Stimulated activated CD4-positive, alpha-beta T cell treated with anti-CD3 and anti-CD28 coated beads, TNF-alpha, amount 100 ng/mL, for 1 hour (primary cell): Measurements from ENCODE around the gene CEACAM7.
A peak's percentile ranks its signal among the peaks of the same experiment; 100 is the strongest.
"Not testable (repeated sequence)": the region's sequence is repeated elsewhere in the genome, so short reads cannot be mapped to it uniquely, and the experiment has no call there.

Experiments used
- DNase-seq, 3 donors: peaks; one replicate each; pipeline ENCODE4 v3.0.0-alpha.2; 2020; ENCODE audit warnings: low read depth in 3 of 3, low spot score in 1 of 3

CEACAM7 gene

DNA sequence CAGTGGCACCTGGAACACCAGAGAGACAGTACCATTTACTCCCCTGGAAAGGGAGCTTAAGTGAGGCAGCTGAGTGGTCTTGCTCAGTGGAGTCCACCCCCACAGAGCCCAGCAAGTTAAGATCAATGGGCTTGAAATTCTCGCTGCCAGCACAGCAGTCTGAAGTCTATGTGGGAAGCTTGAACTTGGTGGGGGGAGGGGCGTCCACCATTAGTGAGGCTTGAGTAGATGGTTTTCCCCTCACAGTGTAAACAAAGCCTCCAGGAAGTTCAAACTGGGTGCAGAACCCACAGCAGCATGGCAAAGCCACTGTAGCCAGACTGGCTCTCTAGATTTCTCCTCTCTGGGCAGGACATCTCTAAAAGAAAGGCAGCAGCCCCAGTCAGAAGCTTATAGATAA, 30.9 kb downstream of the CEACAM7 start:
- DNase-seq = no peak

DNA sequence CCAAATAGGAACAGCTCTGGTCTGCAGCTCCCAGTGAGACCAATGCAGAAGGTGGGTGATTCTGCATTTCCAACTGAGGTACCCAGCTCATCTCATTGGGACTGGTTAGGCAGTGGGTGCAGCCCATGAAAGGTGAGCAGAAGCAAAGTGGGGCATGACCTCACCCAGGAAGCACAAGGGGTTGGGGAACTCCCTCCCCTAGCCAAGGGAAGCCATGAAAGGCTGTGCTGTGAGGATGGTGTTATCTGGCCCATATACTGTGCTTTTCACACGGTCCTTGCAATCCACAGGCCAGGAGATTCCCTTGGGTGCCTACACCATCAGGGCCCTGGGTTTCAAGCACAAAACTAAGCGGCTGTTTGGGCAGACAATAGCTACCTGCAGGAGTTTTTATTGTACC, 31.3 kb downstream of the CEACAM7 start:
- DNase-seq = not testable (repeated sequence)

DNA sequence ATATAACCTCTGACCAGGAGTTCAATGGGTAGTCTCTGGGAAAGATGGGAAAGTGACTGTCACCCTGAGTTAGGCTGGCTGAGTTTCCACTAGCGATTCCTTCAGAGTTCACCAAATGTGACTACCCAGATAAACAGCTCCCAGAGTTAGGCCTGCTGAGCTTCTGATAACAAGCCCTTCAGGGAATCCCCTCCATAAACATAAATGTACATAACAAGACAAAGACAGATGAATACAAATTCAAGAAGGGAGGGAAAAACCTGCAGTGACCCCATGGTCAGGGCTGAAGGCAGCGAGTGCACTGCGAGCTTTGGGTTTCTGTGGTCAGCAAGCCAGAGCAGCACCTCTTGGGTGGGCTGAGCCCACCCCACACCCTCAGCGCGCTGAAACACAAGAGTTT, 35.8 kb downstream of the CEACAM7 start:
- no peak for DNase-seq

DNA sequence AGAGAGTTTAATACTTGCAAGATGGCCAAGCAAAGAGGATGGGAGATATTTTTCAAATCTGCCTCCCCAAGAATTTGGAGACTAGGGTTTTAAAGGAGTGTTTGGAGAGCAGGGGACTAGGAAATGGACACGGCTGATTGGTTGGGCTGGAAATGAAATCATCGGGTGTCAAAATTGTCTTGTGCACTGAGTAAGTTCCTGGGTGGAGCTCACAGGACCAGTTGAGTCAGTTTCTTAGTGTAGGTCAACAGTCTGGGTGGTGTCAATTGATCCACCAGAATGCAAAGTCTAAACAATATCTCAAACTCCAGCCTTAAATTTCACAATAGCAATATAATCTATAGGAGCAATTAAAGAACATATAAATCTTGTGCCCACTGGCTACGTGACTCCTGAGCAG, 38.2 kb downstream of the CEACAM7 start:
- DNase-seq = no peak

DNA sequence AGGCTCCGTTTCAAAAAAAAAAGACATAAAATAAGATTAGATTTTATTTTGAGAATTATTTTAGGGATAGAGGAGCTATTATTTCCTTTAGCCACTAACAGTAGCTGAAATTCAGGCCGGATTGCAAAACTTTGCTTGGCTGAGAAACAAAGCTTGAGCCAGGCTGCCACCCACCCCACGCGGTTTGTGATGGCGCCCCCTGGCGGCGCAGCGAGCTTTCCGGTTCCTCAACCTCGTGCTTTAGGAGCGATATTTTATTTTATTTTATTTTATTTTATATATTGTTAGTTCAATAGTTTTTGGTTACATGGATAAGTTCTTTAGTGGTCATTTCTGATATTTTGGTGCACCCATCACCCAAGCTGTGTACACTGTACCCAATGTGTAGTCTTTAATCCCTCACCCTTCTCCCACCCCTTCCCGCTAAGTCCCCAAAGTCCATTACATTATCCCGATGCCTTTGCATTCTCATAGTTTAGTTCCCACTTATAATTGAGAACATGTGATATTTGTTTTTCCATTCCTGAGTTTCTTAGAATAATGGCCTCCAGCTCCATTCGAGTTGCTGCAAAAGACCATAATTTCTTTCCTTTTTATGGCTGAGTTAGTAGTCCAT, 41.4 kb downstream of the CEACAM7 start:
- DNase-seq = peak in 1 of 3 donors; percentile 45

DNA sequence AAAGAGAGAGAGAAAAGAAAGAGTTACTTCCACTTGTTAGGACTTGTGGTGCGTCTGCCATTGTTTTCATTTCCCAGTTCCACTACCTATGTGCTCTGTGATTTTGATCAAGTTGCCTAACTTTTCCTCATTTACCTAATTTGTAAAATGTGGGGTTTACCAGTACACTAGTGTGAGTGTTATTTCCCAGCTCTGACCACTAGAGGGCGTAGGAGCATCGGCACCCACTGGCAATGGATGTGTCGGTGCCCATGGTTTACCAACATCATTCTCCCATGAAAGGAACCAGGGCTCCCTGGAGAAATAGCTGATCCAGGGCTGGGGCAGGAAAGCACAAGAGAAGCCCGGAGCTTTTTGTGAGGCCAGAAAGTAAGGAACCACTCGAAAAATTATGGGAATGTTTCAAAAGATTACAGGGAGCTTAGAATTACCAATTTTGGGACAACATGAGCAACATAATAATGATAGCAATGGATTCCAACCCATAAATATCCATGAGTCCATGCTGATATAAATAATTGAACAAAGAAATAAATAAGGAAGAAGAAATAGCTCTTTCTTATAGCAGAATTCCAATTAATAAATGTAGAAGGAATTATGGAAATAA, 46.1 kb downstream of the CEACAM7 start:
- peak; percentile 36 to 48 (median 47) for DNase-seq

DNA sequence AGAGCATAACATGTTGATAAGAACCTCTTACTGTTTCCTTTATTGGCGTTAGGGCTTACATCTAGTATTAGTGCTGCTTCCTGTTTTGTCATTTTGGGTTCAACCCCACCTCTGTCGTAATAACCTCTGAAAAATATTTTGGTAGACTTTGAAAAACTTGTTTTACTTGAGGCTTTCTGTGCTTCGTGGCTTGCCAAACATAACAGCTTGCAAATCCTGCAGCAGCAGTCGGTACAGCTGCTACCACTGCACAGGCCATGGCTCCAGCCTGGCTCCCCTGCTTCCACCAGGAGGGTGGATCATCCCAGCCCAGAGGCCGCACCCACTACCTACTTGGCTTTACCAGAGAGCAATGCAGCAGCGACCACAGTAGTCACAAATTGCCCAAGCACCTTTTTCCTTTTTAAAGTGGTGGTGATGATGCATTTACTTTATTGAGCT, 49.4 kb downstream of the CEACAM7 start:
- DNase-seq = no peak

DNA sequence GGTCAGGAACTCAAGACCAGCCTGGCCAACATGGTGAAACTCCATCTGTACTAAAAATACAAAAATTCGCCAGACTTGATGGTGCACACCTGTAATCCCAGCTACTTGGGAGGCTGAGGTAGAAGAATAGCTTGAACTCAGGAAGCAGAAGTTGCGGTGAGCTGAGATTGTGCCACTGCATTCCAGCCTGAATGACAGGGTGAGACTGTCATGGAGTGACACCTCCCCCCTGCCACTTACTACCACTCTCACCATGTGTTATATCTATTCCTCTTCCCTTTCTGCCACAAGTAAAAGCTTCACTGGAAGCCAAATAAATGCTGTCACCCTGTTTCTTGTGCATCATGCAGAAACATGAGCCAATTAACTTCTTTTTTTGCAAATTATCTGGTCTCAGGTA, 50.6 kb downstream of the CEACAM7 start:
- DNase-seq = no peak

DNA sequence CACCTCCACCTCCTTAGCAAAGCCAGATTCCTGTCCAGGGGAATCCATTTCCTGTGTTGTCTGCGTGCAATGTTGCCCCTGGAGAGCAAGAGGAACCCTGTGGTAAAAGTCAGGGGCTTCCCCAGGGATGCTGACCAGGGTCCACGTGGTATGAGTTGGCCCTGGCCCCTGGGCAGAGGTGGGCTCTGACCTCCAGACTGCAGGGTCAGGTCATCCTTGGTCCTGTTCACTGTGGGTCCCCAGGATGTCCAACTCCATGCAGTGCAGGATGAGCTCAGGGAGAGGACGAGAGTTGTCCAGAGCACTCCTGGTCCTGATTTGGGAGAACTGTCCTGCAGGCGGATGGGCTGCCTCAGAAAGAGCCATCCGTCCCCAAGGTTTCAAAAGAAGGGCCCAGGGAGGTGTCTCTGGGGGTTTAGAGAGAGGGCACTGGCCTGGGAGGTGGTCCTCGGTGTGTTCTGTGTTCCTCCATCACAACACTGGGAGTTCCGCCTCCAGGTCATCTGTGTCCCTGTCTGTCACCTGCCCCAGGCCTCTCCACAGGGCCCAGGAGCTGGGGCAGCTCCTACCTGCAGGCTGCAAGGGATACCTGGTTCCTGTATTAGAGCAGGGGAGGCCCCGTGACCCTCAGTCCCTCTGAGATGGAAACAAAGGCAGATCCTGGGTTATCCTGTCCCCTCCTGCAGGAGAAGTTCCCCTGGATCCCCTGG, 59.9 kb downstream of the CEACAM7 start:
- DNase-seq = no peak

DNA sequence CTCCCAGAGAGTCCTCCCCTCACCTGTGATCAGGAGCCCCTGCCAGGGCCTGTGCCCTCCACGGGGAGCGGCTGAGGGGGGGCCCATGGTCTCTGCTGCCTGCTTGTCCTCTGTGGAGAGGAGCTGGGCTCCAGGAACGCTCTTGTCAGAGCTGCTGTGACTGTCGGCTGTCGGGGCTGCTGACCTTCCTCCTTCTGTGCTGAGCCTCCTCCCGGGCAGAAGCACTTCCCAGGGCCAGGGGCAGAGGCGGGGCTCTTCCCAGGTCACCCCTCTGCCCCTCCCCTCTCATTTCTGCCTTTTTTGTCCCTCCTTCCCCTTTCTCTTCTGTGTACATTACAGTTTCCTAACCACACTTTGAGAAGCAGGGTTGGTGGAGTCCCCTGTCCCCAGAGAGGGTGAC, 61.2 kb downstream of the CEACAM7 start, which contains the start of gene CEACAM4:
Gene CEACAM4, minus strand, starts transcription at position 198 of the 400 bp plus-strand sequence. Its CDS starts 111 bp downstream, at position 87.
- no peak for DNase-seq

DNA sequence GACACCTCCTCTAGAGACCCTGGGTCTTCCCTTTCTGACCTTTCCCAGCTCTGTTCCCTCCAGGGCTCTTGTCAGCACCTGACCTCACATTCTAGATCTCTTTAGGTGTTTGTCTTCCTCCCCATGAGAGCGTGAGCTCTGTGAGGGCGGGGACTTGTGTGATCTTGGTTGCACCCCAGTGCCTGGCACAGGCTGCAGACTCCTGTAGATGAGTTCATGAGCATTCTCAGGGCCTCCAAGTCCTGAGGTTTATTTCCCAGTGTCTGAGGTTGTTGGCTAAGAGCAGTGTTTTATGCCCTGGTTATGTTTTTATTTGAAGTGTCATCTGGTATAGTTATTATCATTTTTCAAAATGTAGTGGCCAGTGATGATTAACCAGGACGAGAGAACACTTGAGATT, 61.8 kb downstream of the CEACAM7 start:
- DNase-seq = no peak

DNA sequence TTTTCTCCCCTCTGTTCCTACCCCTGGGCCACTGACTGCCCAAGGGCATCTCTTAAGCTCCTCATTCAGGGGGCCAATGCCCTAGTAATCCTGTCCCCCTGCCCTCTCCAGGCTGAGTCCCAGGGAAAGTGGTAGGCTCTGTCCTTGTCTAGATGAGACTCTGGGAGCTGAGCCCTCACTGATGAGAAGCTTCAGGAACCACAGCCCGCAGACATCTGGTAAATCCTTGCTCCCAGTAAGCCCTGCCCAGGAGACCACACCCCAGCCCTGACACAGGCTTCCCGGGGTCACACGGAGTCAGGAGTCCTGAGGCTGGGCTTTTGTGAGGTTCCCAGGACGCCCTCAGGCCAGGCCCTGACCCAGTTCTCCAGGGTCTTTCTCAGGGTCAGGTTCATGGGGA, 63.1 kb downstream of the CEACAM7 start:
- DNase-seq = no peak

DNA sequence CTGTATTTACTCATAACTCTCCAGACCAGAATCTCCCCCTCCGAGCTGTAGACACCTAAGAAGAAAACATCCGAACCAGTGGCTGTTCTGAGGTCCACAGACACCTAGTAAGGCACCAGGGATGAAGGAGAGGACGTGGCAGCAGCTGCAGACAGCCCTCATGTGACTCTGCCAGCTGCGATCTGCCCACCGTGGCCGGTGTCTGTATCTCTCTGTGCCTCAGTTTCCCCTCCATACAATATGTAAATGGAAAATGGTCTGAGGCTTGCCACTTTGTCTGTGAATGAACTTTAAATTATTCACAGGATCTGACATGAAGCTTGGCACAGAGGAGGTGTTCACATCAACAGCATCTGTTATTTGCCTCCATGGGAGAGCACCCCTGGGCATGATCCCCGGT, 63.6 kb downstream of the CEACAM7 start:
- no peak for DNase-seq

DNA sequence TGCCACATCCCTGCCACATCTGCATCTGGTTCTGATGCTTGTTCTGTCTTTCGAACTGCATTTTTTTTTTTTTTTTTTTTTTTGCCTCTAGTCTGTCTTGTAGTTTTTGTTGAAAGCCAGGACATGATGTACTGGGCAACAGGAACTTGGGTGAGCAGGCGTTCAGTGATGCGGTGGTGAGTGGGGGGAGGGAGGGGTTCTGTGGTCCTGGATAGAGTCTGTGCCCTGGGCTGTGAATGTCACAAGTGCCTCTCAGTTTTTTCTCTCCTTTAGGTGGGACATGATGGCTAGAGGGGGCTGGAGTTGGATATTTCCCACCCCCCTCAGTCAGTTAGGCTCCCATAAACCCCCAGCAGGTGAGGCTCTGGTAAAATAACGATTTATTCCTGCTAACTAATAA, 64.7 kb downstream of the CEACAM7 start:
- DNase-seq = no peak
